ENCODE measurements around the gene SINHCAF. TPM values are rescaled to one million over a fixed set of nuclear protein-coding genes. Genes with fewer than 3 reads are reported as not detected.

The SINHCAF gene
- total and polyA plus RNA-seq, 9 of the 15 experiments (the other 6 are each of a cell fraction or from before 2014, with no cell fraction given) = 73.2 to 185 (median 110) TPM

DNA sequence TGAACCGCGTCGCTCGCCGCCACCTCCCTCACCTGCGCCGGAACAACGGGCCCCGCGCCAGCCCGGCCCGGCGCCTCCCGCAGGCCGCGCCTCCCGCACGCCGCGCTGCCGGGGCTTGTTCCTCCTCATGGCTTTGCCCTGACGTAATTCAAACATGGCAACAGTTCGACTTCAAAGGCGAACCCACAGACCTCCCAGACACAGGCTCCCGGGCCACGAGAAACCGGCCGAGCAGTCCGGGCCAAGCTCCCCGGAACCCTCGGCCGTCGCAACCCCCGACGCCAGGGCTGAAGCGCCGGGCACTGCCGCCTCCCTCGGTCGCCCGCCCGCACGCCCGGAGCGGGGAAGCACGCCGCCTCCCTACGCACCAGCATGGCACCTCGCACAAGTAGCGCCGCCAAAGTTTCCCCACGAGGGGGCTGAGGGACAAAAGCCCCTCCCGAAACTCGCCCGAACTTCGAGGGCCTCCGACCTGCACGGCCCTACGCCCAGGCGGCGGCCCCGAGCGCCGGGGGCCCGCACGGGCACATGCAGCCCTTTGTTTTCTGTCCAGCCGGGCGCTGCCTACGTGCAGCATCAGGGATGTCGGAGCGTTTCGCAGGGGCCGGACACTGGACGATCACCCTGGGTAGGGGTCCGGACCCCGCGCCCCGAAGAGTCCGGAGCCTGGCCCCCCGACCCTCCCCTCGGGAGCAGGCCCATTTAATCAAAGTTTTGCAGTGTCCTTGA, 1.7 kb downstream of the SINHCAF start (continued):
- TF ChIP-seq BDP1 (IDR thresholded peaks at IDR 0.05; ENCODE audit: insufficient read depth, insufficient read length) (no peak), CREB5 (CRISPR knock-in tag; IDR thresholded peaks at IDR 0.05) (0 out of 2 replicates have a peak, but pooled peaks have one; percentile 56), CHD1 (IDR thresholded peaks at IDR 0.05; ENCODE audit: low read length) (peak; percentile 52), RBM17 (IDR thresholded peaks at IDR 0.05; ENCODE audit: borderline replicate concordance, low read depth, low read length) (no peak), MLLT1 (IDR thresholded peaks at IDR 0.05) (peak in 1 of 2 experiments; percentile 13; a peak in 1 of 4 replicates), ZNF133 (CRISPR knock-in tag; IDR thresholded peaks at IDR 0.05) (no peak), L3MBTL2 (IDR thresholded peaks at IDR 0.05) (peak; percentile 70), CXXC5 (CRISPR knock-in tag; IDR thresholded peaks at IDR 0.05) (peak; percentile 89), ARID3A (IDR thresholded peaks at IDR 0.05; ENCODE audit: borderline replicate concordance, low read depth, low read length) (no peak), ATF1 (CRISPR knock-in tag; IDR thresholded peaks at IDR 0.05) (no peak), ATF1 (tag; IDR thresholded peaks at IDR 0.05) (peak; percentile 75), PRPF4 (IDR thresholded peaks at IDR 0.05; ENCODE audit: insufficient read depth, low read depth, low read length, poor library complexity, severe bottlenecking) (peak; percentile 80), ZFX (CRISPR knock-in tag; IDR thresholded peaks at IDR 0.05) (peak; percentile 88), MIER1 (IDR thresholded peaks at IDR 0.05; ENCODE audit: low read depth) (no peak), MCM7 (IDR thresholded peaks at IDR 0.05) (no peak)
- TF ChIP-seq, protein P1, sequence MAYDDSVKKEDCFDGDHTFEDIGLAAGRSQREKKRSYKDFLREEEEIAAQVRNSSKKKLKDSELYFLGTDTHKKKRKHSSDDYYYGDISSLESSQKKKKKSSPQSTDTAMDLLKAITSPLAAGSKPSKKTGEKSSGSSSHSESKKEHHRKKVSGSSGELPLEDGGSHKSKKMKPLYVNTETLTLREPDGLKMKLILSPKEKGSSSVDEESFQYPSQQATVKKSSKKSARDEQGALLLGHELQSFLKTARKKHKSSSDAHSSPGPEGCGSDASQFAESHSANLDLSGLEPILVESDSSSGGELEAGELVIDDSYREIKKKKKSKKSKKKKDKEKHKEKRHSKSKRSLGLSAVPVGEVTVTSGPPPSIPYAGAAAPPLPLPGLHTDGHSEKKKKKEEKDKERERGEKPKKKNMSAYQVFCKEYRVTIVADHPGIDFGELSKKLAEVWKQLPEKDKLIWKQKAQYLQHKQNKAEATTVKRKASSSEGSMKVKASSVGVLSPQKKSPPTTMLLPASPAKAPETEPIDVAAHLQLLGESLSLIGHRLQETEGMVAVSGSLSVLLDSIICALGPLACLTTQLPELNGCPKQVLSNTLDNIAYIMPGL (CRISPR knock-in tag; IDR thresholded peaks at IDR 0.05) = peak; percentile 70
- TF ChIP-seq, protein P2, sequence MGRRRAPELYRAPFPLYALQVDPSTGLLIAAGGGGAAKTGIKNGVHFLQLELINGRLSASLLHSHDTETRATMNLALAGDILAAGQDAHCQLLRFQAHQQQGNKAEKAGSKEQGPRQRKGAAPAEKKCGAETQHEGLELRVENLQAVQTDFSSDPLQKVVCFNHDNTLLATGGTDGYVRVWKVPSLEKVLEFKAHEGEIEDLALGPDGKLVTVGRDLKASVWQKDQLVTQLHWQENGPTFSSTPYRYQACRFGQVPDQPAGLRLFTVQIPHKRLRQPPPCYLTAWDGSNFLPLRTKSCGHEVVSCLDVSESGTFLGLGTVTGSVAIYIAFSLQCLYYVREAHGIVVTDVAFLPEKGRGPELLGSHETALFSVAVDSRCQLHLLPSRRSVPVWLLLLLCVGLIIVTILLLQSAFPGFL (CRISPR knock-in tag; IDR thresholded peaks at IDR 0.05) = 0 out of 2 replicates have a peak, but pooled peaks have one; percentile 33
- TF ChIP-seq, protein P3, sequence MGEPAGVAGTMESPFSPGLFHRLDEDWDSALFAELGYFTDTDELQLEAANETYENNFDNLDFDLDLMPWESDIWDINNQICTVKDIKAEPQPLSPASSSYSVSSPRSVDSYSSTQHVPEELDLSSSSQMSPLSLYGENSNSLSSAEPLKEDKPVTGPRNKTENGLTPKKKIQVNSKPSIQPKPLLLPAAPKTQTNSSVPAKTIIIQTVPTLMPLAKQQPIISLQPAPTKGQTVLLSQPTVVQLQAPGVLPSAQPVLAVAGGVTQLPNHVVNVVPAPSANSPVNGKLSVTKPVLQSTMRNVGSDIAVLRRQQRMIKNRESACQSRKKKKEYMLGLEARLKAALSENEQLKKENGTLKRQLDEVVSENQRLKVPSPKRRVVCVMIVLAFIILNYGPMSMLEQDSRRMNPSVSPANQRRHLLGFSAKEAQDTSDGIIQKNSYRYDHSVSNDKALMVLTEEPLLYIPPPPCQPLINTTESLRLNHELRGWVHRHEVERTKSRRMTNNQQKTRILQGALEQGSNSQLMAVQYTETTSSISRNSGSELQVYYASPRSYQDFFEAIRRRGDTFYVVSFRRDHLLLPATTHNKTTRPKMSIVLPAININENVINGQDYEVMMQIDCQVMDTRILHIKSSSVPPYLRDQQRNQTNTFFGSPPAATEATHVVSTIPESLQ (CRISPR knock-in tag; IDR thresholded peaks at IDR 0.05) = 0 out of 2 replicates have a peak, but pooled peaks have one; percentile 41

Measured in K562 (cell line).